Measurements from ENCODE around the gene ATAT1. TPM values are rescaled to one million over a fixed set of nuclear protein-coding genes. Genes with fewer than 3 reads are reported as not detected.
A peak's percentile ranks its signal among the peaks of the same experiment; 100 is the strongest.

ATAT1 gene
- total and polyA plus RNA-seq, 10 donors, result 2.4 to 9.7 (median 7.3) TPM

- Histone ChIP-seq H3K27ac (peak overlapping the region; percentile 0 to 100 (median 98)), H3K4me1 (peaks cover 34 to 59% (median 47%) of the 10 kb centered on the region in 6 donors), H3K4me3 (peak overlapping the region in 7 of 8 donors; percentile 58 to 98 (median 69)), H3K9me3 (no peaks in the 10 kb centered on the region), H3K36me3 (peaks cover 0 to 6% (median 0%) of the 10 kb centered on the region in 6 donors), H3K27me3 (replicated peaks in 1 of 7) (no peaks in the 10 kb centered on the region)
- TF ChIP-seq POLR2AphosphoS5 (IDR thresholded peaks at IDR 0.05), result no peak
- no peak for TF ChIP-seq POLR2A (IDR thresholded peaks at IDR 0.05)
- TF ChIP-seq CTCF (IDR thresholded peaks at IDR 0.05 in 8 of 11, conservative IDR thresholded peaks at IDR 0.05 in 3 of 11), result no peak
- intact Hi-C loops (cut with DNase I; ENCODE audit: low total_unique reads), result no loop called here
- WGBS, 5 donors, result 18 to 38% (median 30%) methylated on average over 4 of the region's 4 CpGs
- DNase-seq, result peak; percentile 76
Observed at GRCh38 chr6:30689985-30690384, 63.3 kb downstream of the ATAT1 start.

GRCh38 chr6:30690403-30691207 is 63.9 kb downstream of the ATAT1 start, which contains the start of gene NRM:
Gene NRM, minus strand, starts transcription at chr6:30690984. Its CDS starts 10 bp downstream, at chr6:30690974.
- TF ChIP-seq POLR2AphosphoS5 (IDR thresholded peaks at IDR 0.05), result peak; percentile 80 to 88 (median 86)
- peak in 4 of 11 experiments; percentile 11 to 53 (median 38) for TF ChIP-seq CTCF (IDR thresholded peaks at IDR 0.05 in 8 of 11, conservative IDR thresholded peaks at IDR 0.05 in 3 of 11)
- no peak for TF ChIP-seq POLR2A (IDR thresholded peaks at IDR 0.05)
- H3K36me3 ChIP-seq, result peaks cover 0 to under 1% (median 0%) of the 10 kb centered on the region in 6 donors
- peaks cover 34 to 53% (median 44%) of the 10 kb centered on the region in 6 donors for H3K4me1 ChIP-seq
- intact Hi-C loops (cut with DNase I; ENCODE audit: low total_unique reads), result no loop called here
- H3K27ac ChIP-seq, result peak within 1 kb of the TSS; percentile 39 to 100 (median 98)
- no peaks in the 10 kb centered on the region for H3K9me3 ChIP-seq
- peak; percentile 94 for DNase-seq
- 1 to 3% (median 1%) methylated on average over 27 to 40 of the region's 40 CpGs for WGBS, 5 donors
- H3K27me3 ChIP-seq (replicated peaks in 1 of 7), result no peaks in the 10 kb centered on the region
- H3K4me3 ChIP-seq, result peak within 1 kb of the TSS; percentile 40 to 98 (median 68)

GRCh38 chr6:30691208-30691847 is 64.7 kb downstream of the ATAT1 start:
- Histone ChIP-seq H3K4me3 (peak overlapping the region; percentile 40 to 98 (median 68)), H3K27me3 (replicated peaks in 1 of 7) (no peaks in the 10 kb centered on the region), H3K36me3 (no peaks in the 10 kb centered on the region), H3K27ac (peak overlapping the region; percentile 39 to 100 (median 98)), H3K4me1 (peaks cover 34 to 46% (median 43%) of the 10 kb centered on the region in 6 donors), H3K9me3 (no peaks in the 10 kb centered on the region)
- TF ChIP-seq POLR2AphosphoS5 (IDR thresholded peaks at IDR 0.05) (no peak), CTCF (IDR thresholded peaks at IDR 0.05 in 8 of 11, conservative IDR thresholded peaks at IDR 0.05 in 3 of 11) (peak in 1 of 11 experiments; percentile 2)
- intact Hi-C loops (cut with DNase I; ENCODE audit: low total_unique reads), result no loop called here
- no peak for DNase-seq
- WGBS, 5 donors, result 22 to 33% (median 27%) methylated on average over 8 of the region's 8 CpGs

Small RNAs within 50 kb of the gene (microRNA-seq; reads per million reads assigned to microRNA genes)
- gene MIR877, result 76.9 to 104 (median 97.4) reads per million in 3 donors

Small RNAs within 50 kb of the gene (small RNA-seq; reads per million reads assigned to genes)
- 3.2 to 5.8 (median 5.4) reads per million in 4 donors for gene MIR877

Other genes starting within 250 kb of the ATAT1 start
- 1,000 to 10,000 TPM; 1,072 to 2,111 (median 1,510) TPM for gene HLA-E, start 137.4 kb upstream of the ATAT1 start, total RNA-seq
- 100 to 1,000 TPM; 514 to 675 (median 646) TPM for gene HLA-E, start 137.4 kb upstream of the ATAT1 start, polyA plus RNA-seq
- 10 to 100 TPM; 28.0 to 84.6 (median 56.7) TPM for gene GNL1, start 70.4 kb upstream of the ATAT1 start, total RNA-seq
- 10 to 100 TPM; 40.3 to 55.6 (median 45.6) TPM for gene GNL1, start 70.4 kb upstream of the ATAT1 start, polyA plus RNA-seq
- 10 to 100 TPM in 6 of 7 donors, 1 to 10 TPM in 1; 8.1 to 19.6 (median 12.9) TPM for gene PRR3, start 69.6 kb upstream of the ATAT1 start, total RNA-seq
- 10 to 100 TPM; 11.5 to 15.6 (median 12.9) TPM for gene PRR3, start 69.6 kb upstream of the ATAT1 start, polyA plus RNA-seq
- gene ABCF1, start 55.4 kb upstream of the ATAT1 start, total RNA-seq, result 10 to 100 TPM; 30.7 to 53.5 (median 34.5) TPM
- gene ABCF1, start 55.4 kb upstream of the ATAT1 start, polyA plus RNA-seq, result 10 to 100 TPM; 12.8 to 27.7 (median 14.5) TPM
- gene PPP1R10, start 9.6 kb upstream of the ATAT1 start, total RNA-seq, result 10 to 100 TPM; 53.5 to 86.2 (median 75.9) TPM
- gene PPP1R10, start 9.6 kb upstream of the ATAT1 start, polyA plus RNA-seq, result 10 to 100 TPM; 13.5 to 24.6 (median 13.6) TPM
- 10 to 100 TPM; 41.2 to 63.4 (median 45.3) TPM for gene MRPS18B, start 9.0 kb upstream of the ATAT1 start, total RNA-seq
- gene MRPS18B, start 9.0 kb upstream of the ATAT1 start, polyA plus RNA-seq, result 10 to 100 TPM; 48.8 to 74.0 (median 73.0) TPM
- gene C6orf136, start 20.3 kb downstream of the ATAT1 start, total RNA-seq, result 10 to 100 TPM; 15.4 to 24.2 (median 17.8) TPM
- 10 to 100 TPM; 12.1 to 28.0 (median 22.1) TPM for gene C6orf136, start 20.3 kb downstream of the ATAT1 start, polyA plus RNA-seq
- gene DHX16, start 46.1 kb downstream of the ATAT1 start, total RNA-seq, result 10 to 100 TPM; 30.0 to 39.6 (median 35.4) TPM
- gene DHX16, start 46.1 kb downstream of the ATAT1 start, polyA plus RNA-seq, result 10 to 100 TPM; 21.7 to 39.7 (median 33.8) TPM
- 100 to 1,000 TPM; 128 to 187 (median 150) TPM for gene PPP1R18, start 59.8 kb downstream of the ATAT1 start, total RNA-seq
- gene PPP1R18, start 59.8 kb downstream of the ATAT1 start, polyA plus RNA-seq, result 100 to 1,000 TPM; 153 to 188 (median 186) TPM
- gene NRM, start 64.1 kb downstream of the ATAT1 start, total RNA-seq, result 10 to 100 TPM in 6 of 7 donors, 1 to 10 TPM in 1; 9.8 to 13.8 (median 11.0) TPM
- 10 to 100 TPM; 14.1 to 19.6 (median 17.7) TPM for gene NRM, start 64.1 kb downstream of the ATAT1 start, polyA plus RNA-seq
- 10 to 100 TPM; 20.8 to 47.7 (median 39.0) TPM for gene MDC1, start 90.4 kb downstream of the ATAT1 start, total RNA-seq
- 10 to 100 TPM in 2 of 3 donors, 1 to 10 TPM in 1; 7.8 to 18.2 (median 16.5) TPM for gene MDC1, start 90.4 kb downstream of the ATAT1 start, polyA plus RNA-seq
- gene TUBB, start 93.5 kb downstream of the ATAT1 start, total RNA-seq, result 100 to 1,000 TPM; 189 to 344 (median 272) TPM
- gene TUBB, start 93.5 kb downstream of the ATAT1 start, polyA plus RNA-seq, result 100 to 1,000 TPM; 109 to 203 (median 182) TPM
- 100 to 1,000 TPM; 125 to 205 (median 170) TPM for gene FLOT1, start 115.8 kb downstream of the ATAT1 start, total RNA-seq
- gene FLOT1, start 115.8 kb downstream of the ATAT1 start, polyA plus RNA-seq, result 100 to 1,000 TPM; 116 to 178 (median 116) TPM
- 10 to 100 TPM; 29.8 to 62.2 (median 41.7) TPM for gene IER3, start 117.7 kb downstream of the ATAT1 start, total RNA-seq
- 10 to 100 TPM; 19.8 to 29.4 (median 25.7) TPM for gene IER3, start 117.7 kb downstream of the ATAT1 start, polyA plus RNA-seq

All from spleen (tissue), 11 donors.